ENCODE results near the gene GLOD4.
"Not testable (repeated sequence)": the region's sequence is repeated elsewhere in the genome, so short reads cannot be mapped to it uniquely, and the experiment has no call there.

Gene GLOD4, protein sequence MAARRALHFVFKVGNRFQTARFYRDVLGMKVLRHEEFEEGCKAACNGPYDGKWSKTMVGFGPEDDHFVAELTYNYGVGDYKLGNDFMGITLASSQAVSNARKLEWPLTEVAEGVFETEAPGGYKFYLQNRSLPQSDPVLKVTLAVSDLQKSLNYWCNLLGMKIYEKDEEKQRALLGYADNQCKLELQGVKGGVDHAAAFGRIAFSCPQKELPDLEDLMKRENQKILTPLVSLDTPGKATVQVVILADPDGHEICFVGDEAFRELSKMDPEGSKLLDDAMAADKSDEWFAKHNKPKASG

DNA sequence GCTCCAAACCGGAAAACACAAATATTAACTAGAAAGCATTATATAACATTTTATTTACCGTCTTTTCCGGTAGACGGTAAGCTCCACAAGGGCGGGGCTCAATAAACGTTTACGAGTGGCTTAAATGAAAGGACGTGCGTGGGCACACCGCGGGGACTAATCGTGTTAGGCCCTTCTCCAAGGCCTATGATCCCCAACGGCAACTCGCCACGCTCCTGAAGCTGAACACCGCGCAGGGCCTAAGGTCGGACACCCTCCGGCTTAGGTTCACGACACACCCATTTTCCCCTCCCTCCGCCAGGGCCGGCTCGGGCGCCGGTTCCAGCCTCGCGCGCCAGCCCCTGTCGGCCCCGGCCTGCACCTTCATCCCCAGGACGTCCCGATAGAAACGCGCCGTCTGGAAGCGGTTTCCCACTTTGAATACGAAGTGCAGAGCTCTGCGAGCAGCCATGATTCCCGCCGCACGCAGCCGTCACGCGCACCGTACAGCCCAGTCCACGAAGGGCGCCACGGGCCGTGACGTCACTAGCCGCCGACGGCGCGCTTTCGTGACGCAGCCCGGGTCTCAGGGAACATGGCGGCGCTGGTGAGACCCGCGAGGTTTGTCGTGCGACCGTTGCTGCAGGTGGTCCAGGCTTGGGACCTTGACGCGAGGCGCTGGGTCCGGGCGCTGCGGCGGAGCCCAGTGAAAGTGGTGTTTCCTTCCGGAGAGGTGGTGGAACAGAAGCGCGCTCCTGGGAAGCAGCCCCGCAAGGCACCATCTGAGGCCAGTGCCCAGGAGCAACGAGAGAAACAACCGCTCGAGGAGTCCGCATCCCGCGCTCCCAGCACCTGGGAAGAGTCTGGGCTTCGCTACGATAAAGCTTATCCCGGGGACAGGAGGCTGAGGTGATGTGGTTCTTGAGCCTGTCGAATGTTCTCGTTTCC is at the start of gene GLOD4, which contains the start of gene MRM3:
GLOD4 (minus strand) TSS at position 476 of the 927 bp plus-strand sequence; CDS start at position 451, 25 bp downstream.
MRM3 (plus strand) TSS at position 549 of the 927 bp plus-strand sequence; CDS start at position 575, 26 bp downstream.
- DNase-seq (ENCODE audit: low spot score): peak; percentile 95

DNA sequence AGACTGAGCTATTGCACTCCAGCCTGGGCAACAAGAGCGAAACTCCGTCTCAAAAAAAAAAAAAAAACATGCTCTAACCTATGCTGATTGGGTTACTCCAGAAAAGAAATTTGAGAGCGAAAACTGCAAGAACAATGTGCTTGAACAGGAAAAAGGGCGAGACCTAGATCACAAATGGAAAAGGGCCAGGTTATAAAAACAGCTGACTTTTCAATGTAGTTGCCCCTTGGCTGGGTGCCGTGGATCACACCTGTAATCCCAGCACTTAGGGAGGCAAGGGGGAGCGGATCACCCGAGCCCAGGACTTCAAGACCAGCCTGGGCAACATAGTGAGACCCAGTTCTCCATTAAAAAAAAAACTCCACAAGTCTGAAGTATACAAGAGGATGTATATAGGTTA is 48.9 kb upstream of the GLOD4 start:
- no peak for DNase-seq (ENCODE audit: low spot score)

DNA sequence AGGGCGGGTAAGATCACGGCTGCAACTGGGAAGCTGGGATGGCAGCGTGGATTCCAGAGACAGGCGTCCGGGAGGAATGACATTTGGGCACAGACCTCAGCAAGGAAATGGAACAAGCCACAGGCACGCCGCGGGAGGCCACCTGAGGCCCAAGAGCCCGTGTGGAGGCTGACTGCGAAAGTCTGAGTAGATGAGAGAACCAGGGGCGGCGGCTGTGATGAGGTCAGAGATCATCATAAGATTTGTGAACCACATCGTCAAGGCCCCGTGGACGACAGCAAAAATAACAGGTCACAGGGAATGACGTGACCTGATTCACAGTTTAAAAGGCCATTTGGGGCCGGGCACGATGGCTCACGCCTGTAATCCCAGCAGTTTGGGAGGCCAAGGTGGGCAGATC is 48.3 kb upstream of the GLOD4 start:
- DNase-seq (ENCODE audit: low spot score): no peak

DNA sequence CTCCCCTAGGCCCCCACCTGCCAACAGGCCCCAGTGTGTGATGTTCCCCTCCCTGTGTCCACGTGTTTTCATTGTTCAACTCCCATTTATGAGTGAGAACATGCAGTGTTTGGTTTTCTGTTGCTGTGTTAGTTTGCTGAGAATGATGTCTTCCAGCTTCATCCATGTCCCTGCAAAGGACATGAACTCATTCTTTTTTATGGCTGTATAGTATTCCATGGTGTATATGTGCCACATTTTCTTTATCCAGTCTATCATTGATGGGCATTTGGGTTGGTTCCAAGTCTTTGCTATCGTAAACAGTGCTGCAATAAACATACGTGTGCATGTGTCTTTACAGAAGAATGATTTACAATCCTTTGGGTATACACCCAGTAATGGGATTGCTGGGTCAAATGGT is 47.5 kb upstream of the GLOD4 start:
- not testable (repeated sequence) for DNase-seq (ENCODE audit: low spot score)

DNA sequence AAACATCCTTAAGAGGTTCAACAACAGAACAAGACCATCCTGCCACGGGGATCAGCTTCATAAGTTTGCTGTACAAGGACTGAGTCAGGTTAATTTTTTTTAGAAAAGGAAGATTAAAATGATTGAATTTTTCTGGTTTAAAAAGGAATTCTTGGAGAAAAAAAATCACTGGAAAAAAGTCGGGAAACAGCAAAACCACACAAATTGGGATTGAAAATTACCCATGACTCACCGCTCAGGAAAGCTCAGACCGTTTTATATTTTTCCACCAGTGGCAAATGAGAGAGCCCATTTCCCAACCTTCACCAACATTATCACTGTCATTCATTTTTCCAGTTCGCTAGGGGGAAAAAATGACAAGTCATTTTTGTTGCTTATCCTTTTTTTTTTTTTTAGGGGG is 46.7 kb upstream of the GLOD4 start:
- DNase-seq (ENCODE audit: low spot score): no peak

DNA sequence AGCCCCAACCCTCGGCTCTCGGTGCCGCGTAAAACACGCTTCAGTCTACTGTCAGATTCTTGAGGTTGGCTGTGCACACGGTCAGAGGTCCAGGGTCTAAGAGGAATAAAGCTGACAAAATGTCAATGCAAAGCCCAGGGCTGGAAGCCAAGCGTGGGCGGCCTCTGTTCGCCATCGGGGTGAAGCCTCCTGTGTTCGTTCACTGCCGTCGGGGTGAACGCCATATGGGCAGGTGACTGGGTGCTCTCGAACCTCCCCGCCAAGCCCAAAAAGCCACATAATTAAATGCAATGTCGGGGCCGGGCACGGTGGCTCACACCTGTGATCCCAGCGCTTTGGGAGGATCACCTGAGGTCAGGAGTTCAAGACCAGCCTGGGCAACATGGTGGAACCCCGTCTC is 44.7 kb upstream of the GLOD4 start:
- DNase-seq (ENCODE audit: low spot score): no peak

DNA sequence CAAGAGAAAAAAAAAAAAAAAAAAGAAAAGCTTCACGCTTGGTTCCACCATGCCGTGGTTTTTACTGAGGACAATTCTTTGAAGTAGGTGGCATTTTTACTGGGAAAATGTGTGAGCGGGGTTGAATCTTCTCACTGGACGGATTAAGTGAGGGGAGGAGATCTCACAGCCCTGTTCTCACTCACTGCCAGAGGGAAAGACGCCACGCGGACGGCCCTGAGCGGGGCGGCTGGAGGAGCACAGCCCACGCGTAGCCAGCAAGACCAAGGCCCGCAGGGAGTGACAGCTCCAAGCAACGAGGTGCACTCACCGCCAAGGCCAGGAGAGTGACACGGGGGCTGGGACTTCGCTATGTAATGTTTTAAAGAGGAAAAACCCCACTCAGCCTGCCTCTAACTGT is 43.1 kb upstream of the GLOD4 start:
- no peak for DNase-seq (ENCODE audit: low spot score)

DNA sequence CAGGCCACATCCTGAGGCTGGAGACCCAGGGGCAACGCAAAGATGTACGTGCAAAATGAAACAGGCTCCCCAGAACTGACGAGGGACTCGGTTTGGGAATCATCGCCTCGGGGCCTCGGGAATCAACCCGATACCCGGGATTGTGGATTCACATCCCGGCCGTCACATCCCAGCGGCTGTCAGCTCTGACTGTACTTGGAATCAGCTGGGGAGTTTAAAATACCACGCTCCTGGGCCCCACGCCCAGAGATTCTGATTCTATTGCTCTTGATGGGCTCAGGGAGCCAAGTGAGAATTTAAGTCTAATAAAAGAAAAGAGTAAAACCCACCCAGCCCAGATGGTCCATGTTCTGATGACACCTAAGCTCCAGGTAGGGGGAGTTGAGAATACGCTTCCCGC is 42.3 kb upstream of the GLOD4 start:
- DNase-seq (ENCODE audit: low spot score): no peak

DNA sequence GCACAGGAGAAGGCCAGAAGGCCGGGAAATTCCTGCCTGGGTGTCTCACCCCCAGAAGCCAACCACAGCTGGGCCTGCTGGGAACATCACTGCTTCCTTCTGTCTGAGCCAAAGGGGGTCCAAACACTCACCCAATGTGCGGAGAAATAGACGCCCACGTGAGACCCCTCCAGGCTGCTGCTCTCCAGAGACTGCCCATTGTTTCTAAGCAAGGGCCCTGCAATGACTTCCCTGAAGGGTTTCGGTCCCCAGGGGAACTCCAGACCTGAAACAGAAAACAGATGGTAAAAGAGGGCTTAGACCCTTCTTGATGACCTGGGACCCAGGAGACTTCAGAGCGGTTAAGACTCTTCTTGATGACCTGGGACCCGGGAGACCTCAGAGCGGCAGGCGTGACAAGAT is 41.4 kb upstream of the GLOD4 start:
- DNase-seq (ENCODE audit: low spot score): peak; percentile 24

DNA sequence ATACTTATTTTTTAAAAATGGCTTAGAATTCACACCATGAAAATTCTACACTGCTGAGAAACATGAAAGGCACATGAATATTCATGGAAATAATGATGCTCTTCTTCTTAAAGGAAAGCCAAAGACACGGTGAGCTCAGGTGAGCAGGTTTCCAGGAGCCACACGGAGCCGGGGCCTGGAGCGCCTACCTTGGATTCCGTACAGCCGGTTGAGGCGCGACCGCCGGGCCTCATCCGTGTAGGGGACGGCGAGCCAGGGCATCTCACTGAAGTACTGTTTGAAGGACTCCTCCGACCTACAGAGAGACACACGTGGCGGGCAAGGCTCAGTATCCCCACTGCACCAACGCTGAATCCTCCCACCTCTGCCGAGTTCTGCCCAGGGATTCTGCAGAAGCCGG is 37.2 kb upstream of the GLOD4 start:
- no peak for DNase-seq (ENCODE audit: low spot score)

DNA sequence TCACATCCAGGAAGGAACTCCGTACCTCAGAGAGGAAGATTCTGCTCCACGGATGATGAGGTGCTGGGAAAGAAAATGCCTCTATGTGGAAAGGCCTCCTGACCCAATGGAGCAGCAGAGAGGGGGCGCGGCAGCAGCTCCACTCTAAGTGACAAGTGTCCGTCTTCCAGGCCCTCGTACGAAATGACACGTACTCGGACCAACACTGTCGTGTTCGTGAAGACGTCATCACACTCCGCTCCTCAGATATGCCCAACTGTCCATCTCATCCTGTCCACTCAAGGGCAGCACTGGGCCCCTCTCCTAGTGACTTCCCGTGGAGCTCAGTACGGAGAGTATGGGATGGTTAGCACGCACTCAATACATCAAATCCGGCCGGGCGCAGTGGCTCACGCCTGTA is 32.3 kb upstream of the GLOD4 start:
- no peak for DNase-seq (ENCODE audit: low spot score)

DNA sequence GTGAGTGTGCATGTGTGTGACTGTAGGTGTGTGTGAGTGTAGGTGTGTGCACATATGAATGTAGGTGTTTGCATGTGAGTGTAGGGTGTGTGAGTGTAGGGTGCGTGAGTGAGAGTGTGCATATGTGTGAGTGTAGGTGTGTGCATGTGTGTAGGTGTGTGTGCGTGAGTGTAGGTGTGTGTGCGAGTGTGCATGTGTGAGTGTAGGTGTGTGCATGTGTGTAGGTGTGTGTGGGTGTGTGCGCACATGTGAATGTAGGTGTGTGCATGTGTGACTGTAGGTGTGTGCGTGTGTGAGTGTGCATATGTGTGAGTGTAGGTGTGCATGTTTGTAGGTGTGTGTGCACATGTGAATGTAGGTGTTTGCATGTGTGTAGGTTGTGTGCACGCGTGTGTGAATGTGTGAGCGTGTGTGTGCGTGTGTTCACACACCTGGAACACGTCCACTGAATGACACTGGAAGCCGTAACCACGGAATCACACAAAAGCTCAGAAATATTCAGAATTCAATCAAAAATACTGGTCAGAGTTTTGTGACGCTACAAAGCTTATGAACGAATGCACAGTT is 30.6 kb upstream of the GLOD4 start:
- no peak for DNase-seq (ENCODE audit: low spot score)

DNA sequence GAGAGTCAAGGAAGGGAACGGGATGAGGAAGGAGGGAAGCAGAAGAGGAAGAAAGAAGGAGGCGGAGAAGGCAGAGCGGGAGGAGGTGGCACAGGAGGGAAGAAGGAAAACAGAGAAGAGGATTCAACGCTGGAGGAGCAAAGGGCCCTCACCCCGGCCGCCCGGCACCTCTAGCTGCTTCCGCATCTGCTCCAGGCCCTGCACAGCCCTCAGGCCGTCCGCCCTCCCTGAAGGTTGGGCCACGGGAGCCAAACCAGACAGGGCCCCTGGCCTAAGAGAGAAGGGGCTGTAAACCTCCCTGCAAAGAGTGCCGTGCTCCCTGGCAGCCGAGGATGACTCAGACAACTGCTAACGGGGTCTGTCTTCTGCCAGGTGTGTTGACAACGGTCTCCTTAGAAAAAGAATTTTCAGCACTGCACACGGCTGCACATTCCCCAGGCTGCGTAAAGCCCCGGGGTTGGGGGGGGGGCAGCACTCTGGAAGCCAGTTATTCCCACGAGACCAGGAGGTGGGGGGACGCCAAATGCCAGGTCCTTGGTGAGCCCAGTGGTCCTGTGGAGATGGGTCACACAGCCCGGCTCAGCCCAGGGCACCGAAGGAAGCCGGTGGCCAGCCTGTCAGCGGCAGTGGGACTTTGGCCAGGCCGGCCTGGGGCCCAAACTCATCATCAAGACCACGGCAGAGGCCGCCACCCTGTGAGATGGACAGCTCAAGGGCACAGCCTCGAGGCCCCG is 29.1 kb upstream of the GLOD4 start:
- DNase-seq (ENCODE audit: low spot score): no peak

DNA sequence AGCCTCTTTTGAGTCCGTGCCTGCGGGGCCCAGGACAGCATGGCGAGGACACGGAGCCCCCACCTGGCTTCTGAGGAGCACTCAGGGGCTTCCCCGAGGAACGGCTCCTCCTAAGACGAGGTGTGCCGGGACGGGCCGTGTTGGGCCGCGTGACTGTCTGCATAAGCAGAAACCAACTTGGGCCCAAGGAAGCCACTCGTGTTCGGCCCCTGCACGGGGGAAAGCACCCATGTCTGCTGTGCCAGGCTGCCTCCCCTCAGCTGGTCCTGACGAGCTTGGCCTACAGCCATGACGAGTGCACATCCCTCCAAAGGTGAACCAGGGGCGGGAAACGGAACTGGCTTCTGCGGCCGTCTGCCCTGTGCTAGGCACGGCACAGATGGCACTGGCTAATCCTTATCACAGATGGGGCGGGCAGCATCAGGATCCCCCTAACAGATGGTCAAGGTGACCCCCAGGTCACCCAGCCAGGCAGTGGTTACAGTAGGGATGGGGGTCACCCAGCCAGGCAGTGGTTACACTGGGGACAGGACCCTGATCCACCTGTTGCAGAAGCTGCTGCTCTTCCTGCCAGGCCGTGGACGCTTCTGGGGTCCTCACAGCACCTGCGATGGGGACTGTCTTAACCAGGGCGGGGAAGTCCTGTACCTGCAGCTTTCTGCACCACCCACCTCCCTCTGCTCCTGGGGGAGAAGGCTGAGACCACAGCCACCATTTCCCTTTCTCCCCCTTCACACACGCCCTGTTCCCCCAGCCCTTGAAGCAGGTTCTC is 25.6 kb upstream of the GLOD4 start:
- DNase-seq (ENCODE audit: low spot score): no peak

DNA sequence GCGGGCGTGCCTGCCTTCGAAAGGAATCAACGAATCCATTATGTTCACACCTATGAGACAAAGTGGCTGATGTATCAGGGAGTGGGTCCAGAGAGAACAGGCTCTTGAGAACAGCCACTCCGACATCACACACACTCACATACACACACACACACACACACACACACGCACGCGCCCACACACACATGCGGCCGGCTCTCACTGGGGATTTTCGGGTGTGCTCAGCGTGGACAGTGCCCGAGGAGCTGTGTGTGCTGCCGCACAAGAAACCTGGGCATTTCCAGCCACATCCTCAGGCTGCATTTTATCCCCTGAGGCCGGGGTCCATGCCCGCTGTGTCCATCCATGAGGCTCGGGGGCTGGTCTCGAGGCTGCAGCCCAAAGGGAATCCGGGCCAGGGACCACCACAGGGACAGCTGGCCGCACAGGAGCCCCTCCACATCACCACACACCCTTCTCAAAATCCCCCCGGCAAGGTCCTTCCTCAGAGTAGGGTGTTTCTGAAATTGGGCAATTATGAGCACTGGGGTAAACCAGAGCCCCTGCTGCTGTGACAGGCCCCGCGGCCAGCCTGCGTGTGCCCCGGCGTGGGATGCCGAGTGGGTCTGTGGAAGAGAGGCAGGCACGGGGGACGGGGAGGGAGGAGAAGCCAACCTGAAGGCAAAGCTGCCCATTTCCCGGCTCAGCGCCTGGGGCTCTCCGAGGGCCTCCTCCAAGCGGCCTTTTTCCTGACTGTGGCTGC is 24.9 kb upstream of the GLOD4 start:
- no peak for DNase-seq (ENCODE audit: low spot score)

DNA sequence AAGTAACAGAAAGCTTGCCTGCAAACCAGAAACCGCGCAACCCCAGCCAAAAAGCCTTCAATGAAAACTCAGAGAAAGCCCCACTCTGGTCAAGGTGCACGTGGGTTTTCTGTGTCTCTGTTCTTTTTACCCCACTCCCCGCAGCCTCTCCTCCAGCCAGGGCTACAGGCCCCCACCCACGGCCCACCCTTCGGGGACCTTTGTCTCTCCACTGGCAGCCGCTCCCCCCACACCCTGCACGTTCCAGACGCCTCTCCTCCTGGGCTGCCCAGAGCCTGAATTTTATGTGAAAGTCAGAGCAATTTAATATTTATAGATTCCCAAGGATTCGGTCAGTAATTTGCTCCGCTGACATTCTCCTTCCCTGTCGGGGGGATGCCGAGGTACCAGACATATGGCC is 24.3 kb upstream of the GLOD4 start:
- no peak for DNase-seq (ENCODE audit: low spot score)

DNA sequence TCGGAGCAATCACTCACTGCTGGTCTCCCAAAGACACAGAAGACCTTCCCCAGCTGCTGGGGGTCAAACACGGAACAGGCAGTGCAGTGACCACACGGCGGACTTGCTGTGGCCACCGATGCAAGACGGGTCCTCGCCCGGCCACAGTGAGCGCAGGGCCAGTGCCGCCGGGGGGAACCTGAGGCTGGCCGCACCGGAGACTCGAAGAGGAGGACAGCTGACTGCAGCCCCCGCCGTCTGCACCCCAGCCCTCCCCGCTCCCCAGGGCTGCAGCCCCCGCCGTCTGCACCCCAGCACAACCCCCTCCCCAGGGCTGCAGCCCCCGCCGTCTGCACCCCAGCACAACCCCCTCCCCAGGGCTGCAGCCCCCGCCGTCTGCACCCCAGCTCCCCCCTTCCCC is 23.8 kb upstream of the GLOD4 start:
- not testable (repeated sequence) for DNase-seq (ENCODE audit: low spot score)

DNA sequence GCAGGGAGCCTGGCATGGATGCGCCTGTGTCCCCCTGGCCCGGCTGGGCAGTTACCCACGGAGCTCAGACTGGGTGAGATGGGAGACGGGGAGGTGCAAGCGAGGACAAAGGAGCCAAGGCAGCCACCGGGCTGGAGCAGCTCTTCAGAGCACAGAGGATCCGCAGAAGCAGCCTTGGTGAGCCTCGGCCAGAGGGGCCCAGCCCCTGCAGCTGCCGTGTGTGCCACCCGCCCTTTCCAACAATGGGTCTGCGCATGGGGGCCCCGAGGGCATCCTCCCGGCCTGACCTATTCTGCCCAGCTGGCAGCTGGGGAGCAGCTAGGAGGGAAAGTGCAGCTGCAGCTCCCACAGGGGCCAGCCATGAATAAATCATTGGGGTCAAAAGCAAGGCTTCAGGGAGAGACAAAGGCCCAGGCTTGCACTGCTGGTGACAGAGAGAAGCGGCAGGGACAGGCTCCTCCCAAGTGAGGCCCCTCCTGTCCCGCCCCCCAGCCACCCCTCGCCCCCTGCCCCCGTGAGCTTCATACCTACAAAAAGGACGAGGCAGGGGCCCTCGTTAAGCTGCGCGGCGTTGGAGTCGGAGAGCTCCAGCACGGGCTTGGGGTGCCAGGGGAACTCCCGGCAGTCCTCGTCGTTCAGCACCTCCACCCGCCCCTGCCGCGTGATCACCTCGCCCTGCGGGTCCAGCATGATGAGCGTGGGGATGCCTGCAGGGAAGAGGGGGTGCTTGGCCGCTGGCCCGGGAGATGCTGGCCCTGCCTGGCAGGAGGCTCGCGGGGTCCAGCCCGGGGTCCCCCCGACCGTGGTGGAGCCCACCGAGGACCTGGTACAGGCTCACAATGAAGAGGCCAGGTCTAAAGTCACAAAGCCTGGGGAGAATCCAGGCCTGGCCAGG is 22.7 kb upstream of the GLOD4 start:
- DNase-seq (ENCODE audit: low spot score): no peak
